ENCODE measurements around the gene SRRM4. TPM values are rescaled to one million over a fixed set of nuclear protein-coding genes. Genes with fewer than 3 reads are reported as not detected.

The SRRM4 gene
- total RNA-seq, 1 experiment from 2014 or later: 1.4 TPM

DNA sequence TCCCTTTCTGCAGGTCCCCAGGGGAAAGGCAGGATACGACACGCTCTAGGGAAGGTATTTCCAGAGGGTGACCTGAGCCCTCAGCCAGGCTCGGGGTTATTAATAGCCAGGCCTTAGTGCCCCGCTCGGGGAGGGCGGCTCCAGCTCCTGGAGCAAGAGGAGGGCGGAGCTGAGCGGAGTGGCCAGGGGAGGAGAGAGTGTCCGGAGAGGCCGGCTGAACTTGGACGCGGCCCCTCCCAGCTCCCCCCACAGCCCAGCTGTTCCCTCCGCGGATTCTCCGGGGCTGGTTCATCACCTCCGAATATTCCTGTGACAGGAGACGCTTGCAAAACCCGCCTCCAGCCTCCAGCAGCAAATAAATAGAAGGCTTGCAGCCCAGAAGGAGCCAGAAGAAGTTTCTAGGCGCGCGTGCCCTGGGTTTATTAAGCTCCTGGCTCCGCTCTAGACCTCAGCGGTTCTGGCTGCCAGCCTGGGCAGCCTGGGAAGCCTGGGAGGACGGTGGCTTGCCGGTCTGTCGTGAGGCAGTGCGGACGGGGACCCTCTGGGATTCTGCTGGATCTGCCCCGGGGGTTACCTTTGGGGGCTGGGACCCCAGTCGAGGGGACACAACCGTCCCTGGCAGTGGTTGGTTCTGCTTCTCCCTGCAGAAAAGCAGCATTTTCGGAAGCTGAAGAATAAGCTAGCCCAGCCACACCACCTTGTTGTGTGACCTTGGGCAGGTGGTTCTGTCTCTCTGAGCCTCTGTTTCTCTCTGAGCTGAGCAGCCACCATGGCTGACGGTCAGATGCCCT is 197.4 kb downstream of the SRRM4 start, which contains the start of gene HSPB8:
HSPB8 (plus strand) TSS at position 388 of the 791 bp plus-strand sequence; CDS start at position 770, 382 bp downstream.
- no CpG with 5 or more reads among the region's 33 CpGs for WGBS (ENCODE audit: extremely low coverage, insufficient read length, low lambda C conversion rate)
- Histone ChIP-seq H3K79me2 (ENCODE audit: insufficient read depth, low read length) (no peaks in the 10 kb centered on the region), H3T11ph (ENCODE audit: low read length) (no peak within 1 kb of the TSS), H2AK5ac (ENCODE audit: insufficient read length, low read length) (no peak within 1 kb of the TSS), H3K79me1 (ENCODE audit: insufficient read depth, low read depth, low read length, poor library complexity, severe bottlenecking) (no peaks in the 10 kb centered on the region), H2BK5ac (ENCODE audit: insufficient read length, low read length) (no peak within 1 kb of the TSS), H4K91ac (ENCODE audit: insufficient read length, low read depth, low read length) (no peak within 1 kb of the TSS), H3K18ac (ENCODE audit: insufficient read length, low read depth, low read length) (peak within 1 kb of the TSS; percentile 46), H4K5ac (ENCODE audit: insufficient read length, low read depth, low read length) (no peak within 1 kb of the TSS), H3K56ac (ENCODE audit: insufficient read length, low read depth, low read length) (no peak within 1 kb of the TSS), H3K23me2 (ENCODE audit: insufficient read length, low read depth, low read length, poor library complexity, severe bottlenecking) (peaks cover 6% of the 10 kb centered on the region), H2BK15ac (ENCODE audit: low read depth, low read length) (no peak within 1 kb of the TSS), H3K9me3 (ENCODE audit: control insufficient read depth, low read depth, low read length) (no peaks in the 10 kb centered on the region), H4K20me1 (ENCODE audit: control insufficient read depth, insufficient read depth, insufficient read length) (no peaks in the 10 kb centered on the region), H3K4ac (ENCODE audit: low read depth, low read length) (no peak within 1 kb of the TSS), H3K4me2 (ENCODE audit: insufficient read depth, insufficient read length, low read length) (peak within 1 kb of the TSS; percentile 52), H2BK120ac (ENCODE audit: low read depth, low read length, poor library complexity, severe bottlenecking) (no peak within 1 kb of the TSS), H2BK12ac (ENCODE audit: insufficient read length, low read depth, low read length) (peak within 1 kb of the TSS; percentile 43), H3K9ac (ENCODE audit: extremely low read depth, insufficient read length, low read length) (no peak within 1 kb of the TSS), H3K4me1 (ENCODE audit: insufficient read depth, low read length) (peaks cover 3% of the 10 kb centered on the region; the same call in 1 of the 2 replicates), H2AFZ (ENCODE audit: low read length) (no peak within 1 kb of the TSS), H2BK20ac (ENCODE audit: low read depth, low read length, poor library complexity, severe bottlenecking) (no peak within 1 kb of the TSS), H3K14ac (ENCODE audit: insufficient read depth, low read length) (peak within 1 kb of the TSS; percentile 50; the same call in 1 of the 2 replicates), H4K8ac (replicated peaks; ENCODE audit: insufficient read length, low read depth, low read length) (no peak within 1 kb of the TSS), H3K27me3 (ENCODE audit: insufficient read depth, low read length) (no peaks in the 10 kb centered on the region), H3K23ac (ENCODE audit: insufficient read length, low read depth, low read length) (no peak within 1 kb of the TSS), H3K27ac (ENCODE audit: insufficient read length, low read depth, low read length) (no peak within 1 kb of the TSS)
- Mint-ChIP-seq H3K27me3 (ENCODE audit: low read depth) (peaks cover 5% of the 10 kb centered on the region), H3K27ac (peak within 1 kb of the TSS in 2 of 3 experiments; percentile 78 to 90; a peak in 4 of 7 replicates), H3K4me3 (peak within 1 kb of the TSS; percentile 51 to 70), H3K36me3 (ENCODE audit: insufficient read depth in 1 of 3, low read depth in 3 of 3) (no peaks in the 10 kb centered on the region), H3K9me3 (no peaks in the 10 kb centered on the region), H3K4me1 (peaks cover 49 to 61% of the 10 kb centered on the region in 2 experiments)
- peak; percentile 89 for DNase-seq
- TF ChIP-seq, protein P1, sequence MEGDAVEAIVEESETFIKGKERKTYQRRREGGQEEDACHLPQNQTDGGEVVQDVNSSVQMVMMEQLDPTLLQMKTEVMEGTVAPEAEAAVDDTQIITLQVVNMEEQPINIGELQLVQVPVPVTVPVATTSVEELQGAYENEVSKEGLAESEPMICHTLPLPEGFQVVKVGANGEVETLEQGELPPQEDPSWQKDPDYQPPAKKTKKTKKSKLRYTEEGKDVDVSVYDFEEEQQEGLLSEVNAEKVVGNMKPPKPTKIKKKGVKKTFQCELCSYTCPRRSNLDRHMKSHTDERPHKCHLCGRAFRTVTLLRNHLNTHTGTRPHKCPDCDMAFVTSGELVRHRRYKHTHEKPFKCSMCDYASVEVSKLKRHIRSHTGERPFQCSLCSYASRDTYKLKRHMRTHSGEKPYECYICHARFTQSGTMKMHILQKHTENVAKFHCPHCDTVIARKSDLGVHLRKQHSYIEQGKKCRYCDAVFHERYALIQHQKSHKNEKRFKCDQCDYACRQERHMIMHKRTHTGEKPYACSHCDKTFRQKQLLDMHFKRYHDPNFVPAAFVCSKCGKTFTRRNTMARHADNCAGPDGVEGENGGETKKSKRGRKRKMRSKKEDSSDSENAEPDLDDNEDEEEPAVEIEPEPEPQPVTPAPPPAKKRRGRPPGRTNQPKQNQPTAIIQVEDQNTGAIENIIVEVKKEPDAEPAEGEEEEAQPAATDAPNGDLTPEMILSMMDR (conservative IDR thresholded peaks at IDR 0.05): no peak

All from H9 (cell line).